ENCODE measurements around the gene IGSF9. TPM values are rescaled to one million over a fixed set of nuclear protein-coding genes. Genes with fewer than 3 reads are reported as not detected.

Gene IGSF9
- total and polyA plus RNA-seq, 2 experiments from 2014 or later: 10.3 to 27.6 TPM

DNA sequence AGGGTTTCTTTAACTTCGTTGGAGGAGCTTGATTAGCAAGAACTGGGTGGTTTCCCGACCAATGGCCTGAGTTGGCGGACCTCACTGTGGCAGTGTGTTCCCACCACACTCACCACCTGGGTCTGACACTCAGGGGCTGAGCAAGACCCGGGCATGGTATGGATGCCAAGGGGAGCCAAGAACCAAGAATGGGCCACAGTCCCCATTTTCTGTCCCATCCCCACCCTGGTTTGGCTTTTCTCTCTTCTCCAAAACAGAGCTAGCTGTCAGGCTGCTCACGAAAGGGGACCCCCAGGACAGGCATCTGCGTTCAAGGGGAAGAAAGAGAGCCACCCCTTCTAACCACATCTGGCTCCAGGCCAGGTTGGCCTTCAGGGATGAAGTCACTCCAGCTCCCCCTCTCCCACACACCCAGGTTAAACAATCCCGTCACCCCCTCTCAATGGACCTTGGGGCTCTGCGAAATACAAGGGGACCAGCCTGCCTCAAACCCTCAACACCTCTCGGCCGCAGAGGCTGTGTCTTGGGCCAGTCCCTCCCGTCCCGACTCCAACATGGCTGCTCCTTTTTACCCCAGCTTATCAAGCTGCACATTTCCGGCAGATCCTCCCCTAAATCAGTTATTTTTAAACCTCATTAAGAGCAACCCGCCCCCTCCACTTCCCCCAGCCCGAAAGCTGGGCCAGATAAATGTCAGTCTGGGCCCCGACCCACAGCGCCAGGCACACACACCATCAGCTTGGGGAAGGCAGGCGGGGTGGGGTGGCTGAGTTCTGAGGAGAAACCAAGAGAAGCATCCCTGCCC, 23.5 kb downstream of the IGSF9 start:
- Histone ChIP-seq H3K79me2 (replicated peaks; ENCODE audit: insufficient read depth) (no peaks in the 10 kb centered on the region; the same call in 1 of the 2 replicates), H3K27ac (ENCODE audit: low read depth) (no peak overlapping the region), H3K4me2 (no peak overlapping the region), H3K4me1 (ENCODE audit: insufficient read depth) (peaks cover 19% of the 10 kb centered on the region), H3K27me3 (ENCODE audit: insufficient read depth) (peaks cover 20% of the 10 kb centered on the region), H3K9me2 (ENCODE audit: insufficient read depth) (no peaks in the 10 kb centered on the region), H4K20me1 (replicated peaks; ENCODE audit: insufficient read depth) (no peaks in the 10 kb centered on the region; the same call in 1 of the 2 replicates), H2AFZ (no peak overlapping the region), H3K36me3 (ENCODE audit: insufficient read depth) (no peaks in the 10 kb centered on the region), H3K4me3 (no peak overlapping the region), H3F3A (replicated peaks; ENCODE audit: low read depth) (no peaks in the 10 kb centered on the region)
- ATAC-seq (no peak), DNase-seq (ENCODE audit: low spot score) (no peak)
- H3K4me1 Mint-ChIP-seq: peaks cover 31% of the 10 kb centered on the region
- H3K9me3 Mint-ChIP-seq: no peaks in the 10 kb centered on the region; the same call in 2 of the 3 replicates
- H3K27ac Mint-ChIP-seq: no peak overlapping the region
- peaks cover 25% of the 10 kb centered on the region for H3K27me3 Mint-ChIP-seq (ENCODE audit: insufficient read depth, low read depth, poor library complexity)
- H3K4me3 Mint-ChIP-seq: no peak overlapping the region; the same call in 2 of the 3 replicates
- no peak for TF ChIP-seq EZH2phosphoT487 (IDR thresholded peaks at IDR 0.05; ENCODE audit: unreplicated experiment)
- peaks cover 14% of the 10 kb centered on the region for H3K36me3 Mint-ChIP-seq (ENCODE audit: low read depth)

DNA sequence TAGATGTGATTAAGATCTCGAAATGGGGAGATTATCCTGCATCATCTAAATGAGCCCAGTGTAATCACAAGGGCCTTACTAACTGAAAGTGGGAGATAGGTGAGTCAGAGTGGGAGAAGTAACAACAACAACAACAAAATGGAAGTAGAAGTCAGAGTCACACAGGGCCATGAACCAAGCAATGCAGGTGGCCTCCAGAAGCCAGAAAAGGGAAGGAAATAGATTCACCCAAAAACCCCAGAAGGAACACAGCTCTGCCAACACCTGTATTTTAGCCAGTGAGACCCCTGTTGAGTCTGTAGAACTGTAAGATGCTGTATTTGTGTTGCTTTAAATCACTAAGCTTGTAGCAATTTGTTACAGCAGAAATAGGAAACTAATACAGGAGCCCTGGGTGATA, 24.2 kb downstream of the IGSF9 start:
- Mint-ChIP-seq H3K9me3 (no peaks in the 10 kb centered on the region; the same call in 2 of the 3 replicates), H3K4me3 (no peak overlapping the region; the same call in 2 of the 3 replicates), H3K4me1 (peaks cover 35% of the 10 kb centered on the region), H3K36me3 (ENCODE audit: low read depth) (peaks cover 11% of the 10 kb centered on the region), H3K27me3 (ENCODE audit: insufficient read depth, low read depth, poor library complexity) (peaks cover 25% of the 10 kb centered on the region), H3K27ac (no peak overlapping the region)
- ATAC-seq (no peak), DNase-seq (ENCODE audit: low spot score) (no peak)
- Histone ChIP-seq H3K4me2 (no peak overlapping the region), H3K27ac (ENCODE audit: low read depth) (no peak overlapping the region), H3K4me3 (no peak overlapping the region), H2AFZ (no peak overlapping the region), H3K9me2 (ENCODE audit: insufficient read depth) (no peaks in the 10 kb centered on the region), H3F3A (replicated peaks; ENCODE audit: low read depth) (no peaks in the 10 kb centered on the region), H3K36me3 (ENCODE audit: insufficient read depth) (no peaks in the 10 kb centered on the region), H3K27me3 (ENCODE audit: insufficient read depth) (peaks cover 20% of the 10 kb centered on the region), H3K79me2 (replicated peaks; ENCODE audit: insufficient read depth) (no peaks in the 10 kb centered on the region; the same call in 1 of the 2 replicates), H3K4me1 (ENCODE audit: insufficient read depth) (peaks cover 24% of the 10 kb centered on the region), H4K20me1 (replicated peaks; ENCODE audit: insufficient read depth) (no peaks in the 10 kb centered on the region; the same call in 1 of the 2 replicates)
- TF ChIP-seq, protein P1, sequence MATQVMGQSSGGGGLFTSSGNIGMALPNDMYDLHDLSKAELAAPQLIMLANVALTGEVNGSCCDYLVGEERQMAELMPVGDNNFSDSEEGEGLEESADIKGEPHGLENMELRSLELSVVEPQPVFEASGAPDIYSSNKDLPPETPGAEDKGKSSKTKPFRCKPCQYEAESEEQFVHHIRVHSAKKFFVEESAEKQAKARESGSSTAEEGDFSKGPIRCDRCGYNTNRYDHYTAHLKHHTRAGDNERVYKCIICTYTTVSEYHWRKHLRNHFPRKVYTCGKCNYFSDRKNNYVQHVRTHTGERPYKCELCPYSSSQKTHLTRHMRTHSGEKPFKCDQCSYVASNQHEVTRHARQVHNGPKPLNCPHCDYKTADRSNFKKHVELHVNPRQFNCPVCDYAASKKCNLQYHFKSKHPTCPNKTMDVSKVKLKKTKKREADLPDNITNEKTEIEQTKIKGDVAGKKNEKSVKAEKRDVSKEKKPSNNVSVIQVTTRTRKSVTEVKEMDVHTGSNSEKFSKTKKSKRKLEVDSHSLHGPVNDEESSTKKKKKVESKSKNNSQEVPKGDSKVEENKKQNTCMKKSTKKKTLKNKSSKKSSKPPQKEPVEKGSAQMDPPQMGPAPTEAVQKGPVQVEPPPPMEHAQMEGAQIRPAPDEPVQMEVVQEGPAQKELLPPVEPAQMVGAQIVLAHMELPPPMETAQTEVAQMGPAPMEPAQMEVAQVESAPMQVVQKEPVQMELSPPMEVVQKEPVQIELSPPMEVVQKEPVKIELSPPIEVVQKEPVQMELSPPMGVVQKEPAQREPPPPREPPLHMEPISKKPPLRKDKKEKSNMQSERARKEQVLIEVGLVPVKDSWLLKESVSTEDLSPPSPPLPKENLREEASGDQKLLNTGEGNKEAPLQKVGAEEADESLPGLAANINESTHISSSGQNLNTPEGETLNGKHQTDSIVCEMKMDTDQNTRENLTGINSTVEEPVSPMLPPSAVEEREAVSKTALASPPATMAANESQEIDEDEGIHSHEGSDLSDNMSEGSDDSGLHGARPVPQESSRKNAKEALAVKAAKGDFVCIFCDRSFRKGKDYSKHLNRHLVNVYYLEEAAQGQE (IDR thresholded peaks at IDR 0.05; ENCODE audit: unreplicated experiment): no peak
- TF ChIP-seq, protein P2, sequence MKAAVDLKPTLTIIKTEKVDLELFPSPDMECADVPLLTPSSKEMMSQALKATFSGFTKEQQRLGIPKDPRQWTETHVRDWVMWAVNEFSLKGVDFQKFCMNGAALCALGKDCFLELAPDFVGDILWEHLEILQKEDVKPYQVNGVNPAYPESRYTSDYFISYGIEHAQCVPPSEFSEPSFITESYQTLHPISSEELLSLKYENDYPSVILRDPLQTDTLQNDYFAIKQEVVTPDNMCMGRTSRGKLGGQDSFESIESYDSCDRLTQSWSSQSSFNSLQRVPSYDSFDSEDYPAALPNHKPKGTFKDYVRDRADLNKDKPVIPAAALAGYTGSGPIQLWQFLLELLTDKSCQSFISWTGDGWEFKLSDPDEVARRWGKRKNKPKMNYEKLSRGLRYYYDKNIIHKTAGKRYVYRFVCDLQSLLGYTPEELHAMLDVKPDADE (IDR thresholded peaks at IDR 0.05): no peak
- TF ChIP-seq, protein P3, sequence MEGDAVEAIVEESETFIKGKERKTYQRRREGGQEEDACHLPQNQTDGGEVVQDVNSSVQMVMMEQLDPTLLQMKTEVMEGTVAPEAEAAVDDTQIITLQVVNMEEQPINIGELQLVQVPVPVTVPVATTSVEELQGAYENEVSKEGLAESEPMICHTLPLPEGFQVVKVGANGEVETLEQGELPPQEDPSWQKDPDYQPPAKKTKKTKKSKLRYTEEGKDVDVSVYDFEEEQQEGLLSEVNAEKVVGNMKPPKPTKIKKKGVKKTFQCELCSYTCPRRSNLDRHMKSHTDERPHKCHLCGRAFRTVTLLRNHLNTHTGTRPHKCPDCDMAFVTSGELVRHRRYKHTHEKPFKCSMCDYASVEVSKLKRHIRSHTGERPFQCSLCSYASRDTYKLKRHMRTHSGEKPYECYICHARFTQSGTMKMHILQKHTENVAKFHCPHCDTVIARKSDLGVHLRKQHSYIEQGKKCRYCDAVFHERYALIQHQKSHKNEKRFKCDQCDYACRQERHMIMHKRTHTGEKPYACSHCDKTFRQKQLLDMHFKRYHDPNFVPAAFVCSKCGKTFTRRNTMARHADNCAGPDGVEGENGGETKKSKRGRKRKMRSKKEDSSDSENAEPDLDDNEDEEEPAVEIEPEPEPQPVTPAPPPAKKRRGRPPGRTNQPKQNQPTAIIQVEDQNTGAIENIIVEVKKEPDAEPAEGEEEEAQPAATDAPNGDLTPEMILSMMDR (conservative IDR thresholded peaks at IDR 0.05; ENCODE audit: low read depth in 2 of 2): no peak
- TF ChIP-seq ZNF114 (CRISPR knock-in tag; IDR thresholded peaks at IDR 0.05) (no peak), EZH2phosphoT487 (IDR thresholded peaks at IDR 0.05; ENCODE audit: unreplicated experiment) (no peak), JUNB (IDR thresholded peaks at IDR 0.05; ENCODE audit: unreplicated experiment) (no peak)
- TF ChIP-seq, protein P4, sequence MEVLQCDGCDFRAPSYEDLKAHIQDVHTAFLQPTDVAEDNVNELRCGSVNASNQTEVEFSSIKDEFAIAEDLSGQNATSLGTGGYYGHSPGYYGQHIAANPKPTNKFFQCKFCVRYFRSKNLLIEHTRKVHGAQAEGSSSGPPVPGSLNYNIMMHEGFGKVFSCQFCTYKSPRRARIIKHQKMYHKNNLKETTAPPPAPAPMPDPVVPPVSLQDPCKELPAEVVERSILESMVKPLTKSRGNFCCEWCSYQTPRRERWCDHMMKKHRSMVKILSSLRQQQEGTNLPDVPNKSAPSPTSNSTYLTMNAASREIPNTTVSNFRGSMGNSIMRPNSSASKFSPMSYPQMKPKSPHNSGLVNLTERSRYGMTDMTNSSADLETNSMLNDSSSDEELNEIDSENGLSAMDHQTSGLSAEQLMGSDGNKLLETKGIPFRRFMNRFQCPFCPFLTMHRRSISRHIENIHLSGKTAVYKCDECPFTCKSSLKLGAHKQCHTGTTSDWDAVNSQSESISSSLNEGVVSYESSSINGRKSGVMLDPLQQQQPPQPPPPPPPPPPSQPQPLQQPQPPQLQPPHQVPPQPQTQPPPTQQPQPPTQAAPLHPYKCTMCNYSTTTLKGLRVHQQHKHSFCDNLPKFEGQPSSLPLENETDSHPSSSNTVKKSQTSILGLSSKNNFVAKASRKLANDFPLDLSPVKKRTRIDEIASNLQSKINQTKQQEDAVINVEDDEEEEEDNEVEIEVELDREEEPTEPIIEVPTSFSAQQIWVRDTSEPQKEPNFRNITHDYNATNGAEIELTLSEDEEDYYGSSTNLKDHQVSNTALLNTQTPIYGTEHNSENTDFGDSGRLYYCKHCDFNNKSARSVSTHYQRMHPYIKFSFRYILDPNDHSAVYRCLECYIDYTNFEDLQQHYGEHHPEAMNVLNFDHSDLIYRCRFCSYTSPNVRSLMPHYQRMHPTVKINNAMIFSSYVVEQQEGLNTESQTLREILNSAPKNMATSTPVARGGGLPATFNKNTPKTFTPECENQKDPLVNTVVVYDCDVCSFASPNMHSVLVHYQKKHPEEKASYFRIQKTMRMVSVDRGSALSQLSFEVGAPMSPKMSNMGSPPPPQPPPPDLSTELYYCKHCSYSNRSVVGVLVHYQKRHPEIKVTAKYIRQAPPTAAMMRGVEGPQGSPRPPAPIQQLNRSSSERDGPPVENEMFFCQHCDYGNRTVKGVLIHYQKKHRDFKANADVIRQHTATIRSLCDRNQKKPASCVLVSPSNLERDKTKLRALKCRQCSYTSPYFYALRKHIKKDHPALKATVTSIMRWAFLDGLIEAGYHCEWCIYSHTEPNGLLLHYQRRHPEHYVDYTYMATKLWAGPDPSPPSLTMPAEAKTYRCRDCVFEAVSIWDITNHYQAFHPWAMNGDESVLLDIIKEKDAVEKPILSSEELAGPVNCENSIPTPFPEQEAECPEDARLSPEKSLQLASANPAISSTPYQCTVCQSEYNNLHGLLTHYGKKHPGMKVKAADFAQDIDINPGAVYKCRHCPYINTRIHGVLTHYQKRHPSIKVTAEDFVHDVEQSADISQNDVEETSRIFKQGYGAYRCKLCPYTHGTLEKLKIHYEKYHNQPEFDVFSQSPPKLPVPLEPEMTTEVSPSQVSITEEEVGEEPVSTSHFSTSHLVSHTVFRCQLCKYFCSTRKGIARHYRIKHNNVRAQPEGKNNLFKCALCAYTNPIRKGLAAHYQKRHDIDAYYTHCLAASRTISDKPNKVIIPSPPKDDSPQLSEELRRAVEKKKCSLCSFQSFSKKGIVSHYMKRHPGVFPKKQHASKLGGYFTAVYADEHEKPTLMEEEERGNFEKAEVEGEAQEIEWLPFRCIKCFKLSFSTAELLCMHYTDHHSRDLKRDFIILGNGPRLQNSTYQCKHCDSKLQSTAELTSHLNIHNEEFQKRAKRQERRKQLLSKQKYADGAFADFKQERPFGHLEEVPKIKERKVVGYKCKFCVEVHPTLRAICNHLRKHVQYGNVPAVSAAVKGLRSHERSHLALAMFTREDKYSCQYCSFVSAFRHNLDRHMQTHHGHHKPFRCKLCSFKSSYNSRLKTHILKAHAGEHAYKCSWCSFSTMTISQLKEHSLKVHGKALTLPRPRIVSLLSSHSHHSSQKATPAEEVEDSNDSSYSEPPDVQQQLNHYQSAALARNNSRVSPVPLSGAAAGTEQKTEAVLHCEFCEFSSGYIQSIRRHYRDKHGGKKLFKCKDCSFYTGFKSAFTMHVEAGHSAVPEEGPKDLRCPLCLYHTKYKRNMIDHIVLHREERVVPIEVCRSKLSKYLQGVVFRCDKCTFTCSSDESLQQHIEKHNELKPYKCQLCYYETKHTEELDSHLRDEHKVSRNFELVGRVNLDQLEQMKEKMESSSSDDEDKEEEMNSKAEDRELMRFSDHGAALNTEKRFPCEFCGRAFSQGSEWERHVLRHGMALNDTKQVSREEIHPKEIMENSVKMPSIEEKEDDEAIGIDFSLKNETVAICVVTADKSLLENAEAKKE (CRISPR knock-in tag; IDR thresholded peaks at IDR 0.05): no peak
